Omental fat pad (tissue), 4 donors: ENCODE results near the gene ROBO1. TPM values are rescaled to one million over a fixed set of nuclear protein-coding genes. Genes with fewer than 3 reads are reported as not detected.

Source experiments
- ATAC-seq: fragments of 150-250 bp; one replicate; pipeline ENCODE4 v1.9.1; 2016; ENCODE audit warnings: mild to moderate bottlenecking, moderate library complexity; ENCODE audit not compliant: low FRiP score
- DNase-seq: peaks from one replicate; pipeline ENCODE4 v3.0.0-alpha.2; 2019; ENCODE audit warnings: low spot score
- CTCF ChIP-seq, 3 donors: fragments of 450-650 bp; IDR thresholded peaks; one replicate each; pipeline ENCODE4 v1.5.1; 2016 to 2017; ENCODE audit warnings: antibody characterized with exemption in 3 of 3, mild to moderate bottlenecking in 3 of 3, moderate library complexity in 2 of 3
- total RNA-seq, 4 donors: library from RNA; depleted of rRNA; stranded (reverse); fragments of >200 nt; gene quantifications; one replicate each; pipeline ENCODE4 v1.1.0, GENCODE V29; 2016

The ROBO1 gene
- total RNA-seq, 4 donors from 2014 or later, result 13.7 to 34.2 (median 21.0) TPM

DNA sequence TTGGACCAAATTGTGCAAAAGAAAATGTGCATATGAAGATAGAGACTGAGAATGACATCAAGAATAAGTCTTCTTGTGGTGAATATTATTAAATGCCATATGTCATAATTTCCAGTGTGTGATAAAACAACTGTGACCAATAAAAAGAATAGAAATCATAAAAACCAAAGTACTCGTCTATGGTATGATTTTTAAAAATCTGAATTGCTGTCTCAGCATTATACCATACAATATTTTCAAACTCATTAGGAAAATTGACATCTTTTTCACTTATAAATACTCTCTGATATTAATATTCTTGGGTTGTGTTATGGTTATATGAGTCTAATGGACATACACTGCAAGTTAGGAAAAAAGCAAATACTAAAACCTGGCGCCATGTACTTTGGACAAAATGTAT lies 279.4 kb downstream of the ROBO1 start:
- DNase-seq (no peak), ATAC-seq (no peak)
- TF ChIP-seq CTCF (IDR thresholded peaks at IDR 0.05), result no peak

GRCh38 chr3:79480746-79481145 lies 287.1 kb downstream of the ROBO1 start:
- TF ChIP-seq CTCF (IDR thresholded peaks at IDR 0.05), result no peak
- DNase-seq (no peak), ATAC-seq (no peak)

GRCh38 chr3:79478620-79479019 lies 289.2 kb downstream of the ROBO1 start:
- DNase-seq, result no peak
- no peak for TF ChIP-seq CTCF (IDR thresholded peaks at IDR 0.05)
- no peak for ATAC-seq

GRCh38 chr3:79477242-79477641 lies 290.6 kb downstream of the ROBO1 start:
- DNase-seq (no peak), ATAC-seq (no peak)
- TF ChIP-seq CTCF (IDR thresholded peaks at IDR 0.05), result no peak

GRCh38 chr3:79473993-79474392 lies 293.8 kb downstream of the ROBO1 start:
- no peak for ATAC-seq
- DNase-seq, result no peak

DNA sequence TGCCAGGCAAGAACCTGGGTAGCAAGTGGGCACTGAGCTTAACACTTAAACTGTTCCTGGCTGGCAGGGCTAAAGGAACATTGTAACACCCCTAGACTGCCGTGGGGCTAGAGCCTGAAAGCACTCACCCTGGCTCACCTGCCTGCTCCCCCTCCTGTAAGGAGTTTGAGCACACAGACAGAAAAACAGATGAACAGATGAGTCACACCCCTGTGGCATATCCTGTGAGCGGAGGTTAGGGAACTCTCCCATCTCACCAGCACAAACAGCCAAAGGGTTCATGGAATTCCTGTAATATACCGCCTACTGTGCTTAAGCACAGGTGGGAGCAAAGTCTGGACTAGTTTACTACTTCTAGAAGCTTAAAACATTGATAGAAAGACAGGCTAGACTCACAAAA lies 300.1 kb downstream of the ROBO1 start:
- DNase-seq, result no peak
- no peak for ATAC-seq
- TF ChIP-seq CTCF (IDR thresholded peaks at IDR 0.05), result no peak

More at GRCh38 chr3:79473993-79474392, 293.8 kb downstream of the ROBO1 start:
- no peak for TF ChIP-seq CTCF (IDR thresholded peaks at IDR 0.05)

GRCh38 chr3:79461129-79461792 lies 306.5 kb downstream of the ROBO1 start:
- TF ChIP-seq CTCF (IDR thresholded peaks at IDR 0.05), result no peak
- no peak for ATAC-seq

More at GRCh38 chr3:79461129-79461792, 306.5 kb downstream of the ROBO1 start:
- DNase-seq, result no peak
